Measurements from ENCODE around the gene PAX2. TPM values are rescaled to one million over a fixed set of nuclear protein-coding genes. Genes with fewer than 3 reads are reported as not detected.

The PAX2 gene
- total and polyA plus RNA-seq, 4 donors: not detected

- H3K4me3 ChIP-seq (ENCODE audit: low read depth in 1 of 3, low read length in 3 of 3): no peak overlapping the region
- DNase-seq (ENCODE audit: low spot score): no peak
- peaks cover 11 to 27% (median 19%) of the 10 kb centered on the region in 4 donors for H3K27me3 ChIP-seq (ENCODE audit: control insufficient read depth in 4 of 4, insufficient read depth in 4 of 4, low read length in 3 of 4)
- TF ChIP-seq ZBTB33 (IDR thresholded peaks at IDR 0.05) (no peak), HNF4A (conservative IDR thresholded peaks at IDR 0.05) (no peak), FOXA1 (IDR thresholded peaks at IDR 0.05) (no peak), GABPA (IDR thresholded peaks at IDR 0.05 in 1 of 2, conservative IDR thresholded peaks at IDR 0.05 in 1 of 2) (no peak), RXRA (IDR thresholded peaks at IDR 0.05) (no peak)
- H3K9ac ChIP-seq (ENCODE audit: low read depth in 1 of 2, low read length in 2 of 2): no peak overlapping the region
- H3K36me3 ChIP-seq (ENCODE audit: control insufficient read depth in 4 of 4, insufficient read depth in 3 of 4, low read depth in 1 of 4, low read length in 3 of 4): no peaks in the 10 kb centered on the region
- WGBS: 72% methylated on average over 7 of the region's 7 CpGs
- H3K27ac ChIP-seq (ENCODE audit: low read depth in 1 of 2, low read length in 2 of 2): no peak overlapping the region
- H3K9me3 ChIP-seq (ENCODE audit: control insufficient read depth in 4 of 4, low read length in 3 of 4): no peaks in the 10 kb centered on the region
- H3K4me1 ChIP-seq (ENCODE audit: control insufficient read depth in 4 of 4, insufficient read depth in 4 of 4, low read length in 3 of 4): peaks cover 18 to 33% (median 24%) of the 10 kb centered on the region in 4 donors
These were observed 10.9 kb upstream of the PAX2 start for GRCh38 chr10:100734295-100735086.

- no peak for TF ChIP-seq MAX (IDR thresholded peaks at IDR 0.05)
- no peak for TF ChIP-seq REST (IDR thresholded peaks at IDR 0.05)
- no peak for TF ChIP-seq ZBTB33 (IDR thresholded peaks at IDR 0.05)
- TF ChIP-seq ATF3 (IDR thresholded peaks at IDR 0.05): no peak
- TF ChIP-seq EGR1 (IDR thresholded peaks at IDR 0.05; ENCODE audit: low read depth in 2 of 2): no peak
- Histone ChIP-seq H3K4me3 (ENCODE audit: low read depth in 1 of 3, low read length in 3 of 3) (no peak overlapping the region), H3K27ac (ENCODE audit: low read depth in 1 of 2, low read length in 2 of 2) (no peak overlapping the region), H3K9me3 (ENCODE audit: control insufficient read depth in 4 of 4, low read length in 3 of 4) (no peaks in the 10 kb centered on the region), H3K9ac (ENCODE audit: low read depth in 1 of 2, low read length in 2 of 2) (no peak overlapping the region), H3K36me3 (ENCODE audit: control insufficient read depth in 4 of 4, insufficient read depth in 3 of 4, low read depth in 1 of 4, low read length in 3 of 4) (no peaks in the 10 kb centered on the region), H3K27me3 (ENCODE audit: control insufficient read depth in 4 of 4, insufficient read depth in 4 of 4, low read length in 3 of 4) (peaks cover 11 to 27% (median 18%) of the 10 kb centered on the region in 4 donors), H3K4me1 (ENCODE audit: control insufficient read depth in 4 of 4, insufficient read depth in 4 of 4, low read length in 3 of 4) (peaks cover 13 to 33% (median 24%) of the 10 kb centered on the region in 4 donors)
- DNase-seq (ENCODE audit: low spot score): no peak
- WGBS: 35% methylated on average over 7 of the region's 7 CpGs
These were observed 10.4 kb upstream of the PAX2 start for GRCh38 chr10:100735087-100735336.

All from liver (tissue), 9 donors.